HepG2 (cell line): ENCODE measurements around the gene LSM3. TPM values are rescaled to one million over a fixed set of nuclear protein-coding genes. Genes with fewer than 3 reads are reported as not detected.

Experiments used
- CEBPB ChIP-seq: IDR thresholded peaks from 2 replicates; pipeline ENCODE4 v1.6.1; 2011; ENCODE audit warnings: low read depth, low read length, improper control_type of control experiment, borderline replicate concordance
- KLF12 ChIP-seq: sonication (generic); formaldehyde crosslinking; IDR thresholded peaks from 2 replicates; pipeline ENCODE4 v1.4.0; 2020; ENCODE audit warnings: missing genetic modification reagents, borderline replicate concordance
- MXD4 ChIP-seq: IDR thresholded peaks from 2 replicates; pipeline ENCODE4 v1.6.1; 2016; ENCODE audit warnings: mild to moderate bottlenecking, missing biosample characterization, missing genetic modification reagents
- PHB2 ChIP-seq: fragments of 450-650 bp; IDR thresholded peaks from 2 replicates; pipeline ENCODE4 v1.6.1; 2018; ENCODE audit not compliant: partially characterized antibody
- PTBP1 ChIP-seq: fragments of 200-400 bp; formaldehyde crosslinking; IDR thresholded peaks from 2 replicates; pipeline ENCODE4 v1.6.1; 2018; ENCODE audit warnings: low read length, low read depth; ENCODE audit not compliant: poor library complexity, severe bottlenecking
- SALL2 ChIP-seq: sonication (generic); formaldehyde crosslinking; IDR thresholded peaks from 2 replicates; pipeline ENCODE4 v1.8.1; 2023; ENCODE audit warnings: mild to moderate bottlenecking, missing genetic modification reagents, inconsistent platforms
- SAP130 ChIP-seq: IDR thresholded peaks from 2 replicates; pipeline ENCODE4 v1.6.1; 2016; ENCODE audit warnings: low read depth
- TRIM24 ChIP-seq: sonication (generic); formaldehyde crosslinking; IDR thresholded peaks from 2 replicates; pipeline ENCODE4 v1.8.0; 2022; ENCODE audit warnings: mild to moderate bottlenecking, missing genetic modification reagents
- WIZ ChIP-seq: sonication (generic); formaldehyde crosslinking; IDR thresholded peaks from 2 replicates; pipeline ENCODE4 v1.5.1; 2020; ENCODE audit warnings: mild to moderate bottlenecking, missing genetic modification reagents
- ZNF17 ChIP-seq: sonication (generic); formaldehyde crosslinking; IDR thresholded peaks from 2 replicates; pipeline ENCODE4 v1.5.0; 2020; ENCODE audit warnings: mild to moderate bottlenecking, missing genetic modification reagents
- ZNF501 ChIP-seq: sonication (generic); formaldehyde crosslinking; IDR thresholded peaks from 2 replicates; pipeline ENCODE4 v1.5.1; 2020; ENCODE audit warnings: mild to moderate bottlenecking, moderate library complexity, missing genetic modification reagents
- ZNF761 ChIP-seq: sonication (generic); formaldehyde crosslinking; conservative IDR thresholded peaks from 2 replicates; pipeline ENCODE4 v1.4.0; 2020; ENCODE audit warnings: mild to moderate bottlenecking, missing genetic modification reagents
- ZNF850 ChIP-seq: sonication (generic); formaldehyde crosslinking; conservative IDR thresholded peaks from 2 replicates; pipeline ENCODE4 v1.9.0; 2021; ENCODE audit warnings: mild to moderate bottlenecking, missing genetic modification reagents
- ZZZ3 ChIP-seq: sonication (generic); formaldehyde crosslinking; IDR thresholded peaks from 2 replicates; pipeline ENCODE4 v1.4.0; 2020; ENCODE audit warnings: missing genetic modification reagents, mild to moderate bottlenecking, borderline replicate concordance
- polyA plus RNA-seq, 8 experiments: library from polyadenylated mRNA; depleted of rRNA in 3 of 8; stranded (reverse) in 7 of 8; unstranded in 1 of 8; fragments of >200 nt; fragmentation: Illumina TruSeq in 4 of 8; extraction: Trizol in 4 of 8; gene quantifications; 2 replicates each; pipeline versions ENCODE4 v1.2.1 to v1.2.3, GENCODE V29; 2011 to 2016; ENCODE audit warnings: low read depth in 4 of 8, missing spikeins in 1 of 8, mixed read lengths in 1 of 8; ENCODE audit not compliant: insufficient read depth in 1 of 8
- total RNA-seq, 5 experiments: library from RNA; depleted of rRNA; stranded (reverse); fragments of >200 nt; fragmentation: Illumina TruSeq; extraction: Trizol; gene quantifications; 2 replicates each; pipeline ENCODE4 v1.2.3, GENCODE V29; 2016; ENCODE audit warnings: low read depth in 1 of 5
- TF ChIP-seq, protein P1 (sequence below): sonication (generic); formaldehyde crosslinking; conservative IDR thresholded peaks from 2 replicates; pipeline ENCODE4 v1.4.0; 2020; ENCODE audit warnings: mild to moderate bottlenecking, missing genetic modification reagents, moderate library complexity
- TF ChIP-seq, protein P2 (sequence below): sonication (generic); formaldehyde crosslinking; IDR thresholded peaks from 2 replicates; pipeline ENCODE4 v1.5.0; 2020; ENCODE audit warnings: missing genetic modification reagents, mild to moderate bottlenecking, borderline replicate concordance
- TF ChIP-seq, protein P3 (sequence below): IDR thresholded peaks from 2 replicates; pipeline ENCODE4 v1.6.1; 2012; ENCODE audit warnings: low read depth, low read length, improper control_type of control experiment
- TF ChIP-seq, protein P4 (sequence below): sonication (generic); formaldehyde crosslinking; IDR thresholded peaks from 2 replicates; pipeline ENCODE4 v1.5.0; 2020; ENCODE audit warnings: mild to moderate bottlenecking, missing genetic modification reagents

The LSM3 gene
- total and polyA plus RNA-seq, 2 of the 13 experiments (the other 11 are each of a cell fraction or from before 2014, with no cell fraction given): 5.1 to 19.4 TPM

DNA sequence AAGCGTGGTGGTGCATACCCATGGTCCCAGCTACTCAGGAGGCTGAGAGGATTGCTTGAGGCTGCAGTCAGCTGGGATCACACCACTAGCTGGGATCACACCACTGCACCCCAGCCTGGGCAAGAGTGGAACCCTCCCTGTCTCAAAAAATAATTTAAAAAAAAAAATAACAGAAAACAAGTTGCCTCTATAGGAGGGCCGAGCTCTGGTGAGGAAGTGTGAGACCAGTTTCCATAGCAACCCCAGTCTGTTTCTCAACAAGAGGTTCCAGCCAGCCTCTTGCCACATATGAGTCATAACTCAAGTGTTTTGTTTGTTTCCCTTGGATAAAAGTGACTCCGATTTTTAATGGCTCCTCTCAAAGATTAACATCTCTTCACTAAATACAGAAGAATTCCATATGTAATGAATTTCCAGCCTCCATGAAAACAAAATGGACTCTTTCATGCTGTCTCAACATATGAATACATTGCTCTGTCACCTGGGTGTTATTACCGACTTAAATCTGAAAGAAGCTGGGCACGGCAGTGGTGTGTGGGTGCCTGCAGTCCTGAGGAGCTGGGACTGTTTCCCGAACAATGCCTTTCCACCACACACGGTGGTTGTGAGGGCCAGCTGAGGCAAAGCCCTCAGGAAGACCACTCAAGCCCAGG lies 34.1 kb upstream of the LSM3 start (continued):
- TF ChIP-seq, protein P1, sequence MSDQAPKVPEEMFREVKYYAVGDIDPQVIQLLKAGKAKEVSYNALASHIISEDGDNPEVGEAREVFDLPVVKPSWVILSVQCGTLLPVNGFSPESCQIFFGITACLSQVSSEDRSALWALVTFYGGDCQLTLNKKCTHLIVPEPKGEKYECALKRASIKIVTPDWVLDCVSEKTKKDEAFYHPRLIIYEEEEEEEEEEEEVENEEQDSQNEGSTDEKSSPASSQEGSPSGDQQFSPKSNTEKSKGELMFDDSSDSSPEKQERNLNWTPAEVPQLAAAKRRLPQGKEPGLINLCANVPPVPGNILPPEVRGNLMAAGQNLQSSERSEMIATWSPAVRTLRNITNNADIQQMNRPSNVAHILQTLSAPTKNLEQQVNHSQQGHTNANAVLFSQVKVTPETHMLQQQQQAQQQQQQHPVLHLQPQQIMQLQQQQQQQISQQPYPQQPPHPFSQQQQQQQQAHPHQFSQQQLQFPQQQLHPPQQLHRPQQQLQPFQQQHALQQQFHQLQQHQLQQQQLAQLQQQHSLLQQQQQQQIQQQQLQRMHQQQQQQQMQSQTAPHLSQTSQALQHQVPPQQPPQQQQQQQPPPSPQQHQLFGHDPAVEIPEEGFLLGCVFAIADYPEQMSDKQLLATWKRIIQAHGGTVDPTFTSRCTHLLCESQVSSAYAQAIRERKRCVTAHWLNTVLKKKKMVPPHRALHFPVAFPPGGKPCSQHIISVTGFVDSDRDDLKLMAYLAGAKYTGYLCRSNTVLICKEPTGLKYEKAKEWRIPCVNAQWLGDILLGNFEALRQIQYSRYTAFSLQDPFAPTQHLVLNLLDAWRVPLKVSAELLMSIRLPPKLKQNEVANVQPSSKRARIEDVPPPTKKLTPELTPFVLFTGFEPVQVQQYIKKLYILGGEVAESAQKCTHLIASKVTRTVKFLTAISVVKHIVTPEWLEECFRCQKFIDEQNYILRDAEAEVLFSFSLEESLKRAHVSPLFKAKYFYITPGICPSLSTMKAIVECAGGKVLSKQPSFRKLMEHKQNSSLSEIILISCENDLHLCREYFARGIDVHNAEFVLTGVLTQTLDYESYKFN (CRISPR knock-in tag): no peak
- TF ChIP-seq PHB2: no peak
- no peak for TF ChIP-seq KLF12 (CRISPR knock-in tag)
- TF ChIP-seq CEBPB: peak; percentile 83
- TF ChIP-seq, protein P2, sequence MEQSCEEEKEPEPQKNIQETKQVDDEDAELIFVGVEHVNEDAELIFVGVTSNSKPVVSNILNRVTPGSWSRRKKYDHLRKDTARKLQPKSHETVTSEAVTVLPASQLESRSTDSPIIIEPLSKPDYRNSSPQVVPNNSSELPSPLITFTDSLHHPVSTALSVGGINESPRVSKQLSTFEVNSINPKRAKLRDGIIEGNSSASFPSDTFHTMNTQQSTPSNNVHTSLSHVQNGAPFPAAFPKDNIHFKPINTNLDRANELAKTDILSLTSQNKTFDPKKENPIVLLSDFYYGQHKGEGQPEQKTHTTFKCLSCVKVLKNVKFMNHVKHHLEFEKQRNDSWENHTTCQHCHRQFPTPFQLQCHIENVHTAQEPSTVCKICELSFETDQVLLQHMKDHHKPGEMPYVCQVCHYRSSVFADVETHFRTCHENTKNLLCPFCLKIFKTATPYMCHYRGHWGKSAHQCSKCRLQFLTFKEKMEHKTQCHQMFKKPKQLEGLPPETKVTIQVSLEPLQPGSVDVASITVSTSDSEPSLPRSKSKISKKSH (CRISPR knock-in tag): no peak
- TF ChIP-seq TRIM24 (CRISPR knock-in tag): no peak
- TF ChIP-seq SALL2: no peak
- TF ChIP-seq, protein P3, sequence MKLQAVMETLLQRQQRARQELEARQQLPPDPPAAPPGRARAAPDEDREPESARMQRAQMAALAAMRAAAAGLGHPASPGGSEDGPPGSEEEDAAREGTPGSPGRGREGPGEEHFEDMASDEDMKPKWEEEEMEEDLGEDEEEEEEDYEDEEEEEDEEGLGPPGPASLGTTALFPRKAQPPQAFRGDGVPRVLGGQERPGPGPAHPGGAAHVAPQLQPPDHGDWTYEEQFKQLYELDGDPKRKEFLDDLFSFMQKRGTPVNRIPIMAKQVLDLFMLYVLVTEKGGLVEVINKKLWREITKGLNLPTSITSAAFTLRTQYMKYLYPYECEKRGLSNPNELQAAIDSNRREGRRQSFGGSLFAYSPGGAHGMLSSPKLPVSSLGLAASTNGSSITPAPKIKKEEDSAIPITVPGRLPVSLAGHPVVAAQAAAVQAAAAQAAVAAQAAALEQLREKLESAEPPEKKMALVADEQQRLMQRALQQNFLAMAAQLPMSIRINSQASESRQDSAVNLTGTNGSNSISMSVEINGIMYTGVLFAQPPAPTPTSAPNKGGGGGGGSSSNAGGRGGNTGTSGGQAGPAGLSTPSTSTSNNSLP: peak; percentile 67; the same call in 1 of the 2 replicates
- peak; percentile 73 for TF ChIP-seq SAP130
- TF ChIP-seq ZZZ3 (CRISPR knock-in tag): no peak
- TF ChIP-seq PTBP1: no peak
- TF ChIP-seq ZNF761 (CRISPR knock-in tag): no peak
- TF ChIP-seq MXD4: no peak
- TF ChIP-seq, protein P4, sequence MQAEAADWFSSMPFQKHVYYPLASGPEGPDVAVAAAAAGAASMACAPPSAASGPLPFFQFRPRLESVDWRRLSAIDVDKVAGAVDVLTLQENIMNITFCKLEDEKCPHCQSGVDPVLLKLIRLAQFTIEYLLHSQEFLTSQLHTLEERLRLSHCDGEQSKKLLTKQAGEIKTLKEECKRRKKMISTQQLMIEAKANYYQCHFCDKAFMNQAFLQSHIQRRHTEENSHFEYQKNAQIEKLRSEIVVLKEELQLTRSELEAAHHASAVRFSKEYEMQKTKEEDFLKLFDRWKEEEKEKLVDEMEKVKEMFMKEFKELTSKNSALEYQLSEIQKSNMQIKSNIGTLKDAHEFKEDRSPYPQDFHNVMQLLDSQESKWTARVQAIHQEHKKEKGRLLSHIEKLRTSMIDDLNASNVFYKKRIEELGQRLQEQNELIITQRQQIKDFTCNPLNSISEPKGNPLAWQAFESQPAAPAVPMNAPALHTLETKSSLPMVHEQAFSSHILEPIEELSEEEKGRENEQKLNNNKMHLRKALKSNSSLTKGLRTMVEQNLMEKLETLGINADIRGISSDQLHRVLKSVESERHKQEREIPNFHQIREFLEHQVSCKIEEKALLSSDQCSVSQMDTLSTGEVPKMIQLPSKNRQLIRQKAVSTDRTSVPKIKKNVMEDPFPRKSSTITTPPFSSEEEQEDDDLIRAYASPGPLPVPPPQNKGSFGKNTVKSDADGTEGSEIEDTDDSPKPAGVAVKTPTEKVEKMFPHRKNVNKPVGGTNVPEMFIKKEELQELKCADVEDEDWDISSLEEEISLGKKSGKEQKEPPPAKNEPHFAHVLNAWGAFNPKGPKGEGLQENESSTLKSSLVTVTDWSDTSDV (CRISPR knock-in tag): no peak
- no peak for TF ChIP-seq ZNF501 (CRISPR knock-in tag)
- no peak for TF ChIP-seq ZNF17
- TF ChIP-seq ZNF850 (CRISPR knock-in tag): no peak
- TF ChIP-seq WIZ (CRISPR knock-in tag): no peak
